Thoracic aorta (tissue), 2 donors: ENCODE results near the gene ZNF544. TPM values are rescaled to one million over a fixed set of nuclear protein-coding genes. Genes with fewer than 3 reads are reported as not detected.

ENCODE experiments used
- ATAC-seq: fragments of 150-250 bp; one replicate; pipeline ENCODE4 v1.8.0; 2017; ENCODE audit warnings: low read depth; ENCODE audit not compliant: insufficient number of reproducible peaks, low FRiP score
- DNase-seq: peaks from one replicate; pipeline ENCODE4 v3.0.0-alpha.2; 2020; ENCODE audit warnings: low spot score
- H3K27ac ChIP-seq, 2 donors: fragments of 200-600 bp; sonication (generic); 1 replicate in 1 of 2; 2 replicates in 1 of 2; pipeline ENCODE4 v1.5.1; 2016; ENCODE audit warnings: mild to moderate bottlenecking in 2 of 2, moderate library complexity in 2 of 2
- H3K27me3 ChIP-seq: fragments of 200-600 bp; sonication (generic); replicated peaks from 2 replicates; pipeline ENCODE4 v1.6.0; 2016; ENCODE audit warnings: mild to moderate bottlenecking; ENCODE audit not compliant: insufficient read depth
- H3K36me3 ChIP-seq: fragments of 200-600 bp; sonication (generic); one replicate; pipeline ENCODE4 v1.5.1; 2016
- H3K4me1 ChIP-seq, 2 donors: fragments of 200-600 bp; sonication (generic); 1 replicate in 1 of 2; 2 replicates in 1 of 2; pipeline versions ENCODE4 v1.5.1 to v1.6.0; 2016; ENCODE audit warnings: low read depth in 2 of 2, mild to moderate bottlenecking in 1 of 2; ENCODE audit not compliant: control insufficient read depth in 1 of 2
- H3K4me3 ChIP-seq: fragments of 200-600 bp; sonication (generic); 2 replicates; pipeline ENCODE4 v1.5.1; 2016; ENCODE audit warnings: mild to moderate bottlenecking
- H3K9me3 ChIP-seq: fragments of 200-600 bp; sonication (generic); 2 replicates; pipeline ENCODE4 v1.5.1; 2016
- CTCF ChIP-seq: fragments of 200-600 bp; sonication (generic); IDR thresholded peaks from one replicate; pipeline ENCODE4 v1.5.1; 2019; ENCODE audit warnings: antibody characterized with exemption
- total RNA-seq, 2 donors: library from RNA; depleted of rRNA; stranded (reverse); fragments of >200 nt; gene quantifications; one replicate each; pipeline versions ENCODE4 v1.1.0 to v1.2.3, GENCODE V29; 2016

Gene ZNF544
- total RNA-seq, 2 donors from 2014 or later: 23.8 to 25.6 TPM

DNA sequence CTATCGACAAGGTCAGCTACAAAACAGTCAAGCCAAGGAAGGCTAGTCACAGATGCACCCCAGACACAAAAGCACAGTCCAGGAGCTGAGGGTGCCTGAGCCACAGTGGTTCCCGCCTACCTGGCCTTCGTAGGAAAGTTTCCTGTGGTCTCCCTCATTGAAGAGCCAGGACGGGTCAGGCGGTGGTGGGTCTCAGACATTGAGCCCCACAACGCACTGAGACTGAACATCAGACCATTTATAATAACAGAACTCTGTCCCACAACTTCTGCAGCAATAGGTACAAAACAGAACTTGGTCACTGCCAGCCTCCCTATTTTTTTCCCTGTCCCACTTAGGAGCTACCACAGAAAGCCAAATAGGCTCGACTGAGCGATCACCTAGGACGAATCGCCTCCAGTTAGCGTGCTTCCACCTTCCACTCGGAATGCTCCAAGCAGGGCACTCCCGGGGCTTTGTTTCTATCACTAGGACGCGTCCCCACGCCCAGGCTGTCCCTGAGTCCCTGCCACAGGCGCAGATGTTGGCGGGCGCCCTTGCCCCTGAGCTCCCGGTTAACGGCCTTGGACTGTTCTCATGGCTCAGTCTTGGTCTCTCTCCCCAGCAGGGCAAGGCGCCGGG is 640 bp upstream of the ZNF544 start:
- Histone ChIP-seq H3K4me1 (peaks cover 9% of the 10 kb centered on the region in 2 donors), H3K27me3 (no peaks in the 10 kb centered on the region), H3K36me3 (peaks cover 16% of the 10 kb centered on the region), H3K4me3 (peak overlapping the region; percentile 71), H3K27ac (peak overlapping the region; percentile 5 to 51), H3K9me3 (no peaks in the 10 kb centered on the region)
- no peak for TF ChIP-seq CTCF
- no peak for DNase-seq
- ATAC-seq: no peak

- Histone ChIP-seq H3K9me3 (peaks cover 6% of the 10 kb centered on the region), H3K27me3 (no peaks in the 10 kb centered on the region), H3K4me1 (peaks cover 9% of the 10 kb centered on the region in 2 donors), H3K27ac (peak overlapping the region in 1 of 2 donors; percentile 51), H3K4me3 (peak overlapping the region; percentile 71), H3K36me3 (peaks cover 26% of the 10 kb centered on the region)
- DNase-seq: no peak
- no peak for TF ChIP-seq CTCF
- no peak for ATAC-seq
These were observed 533 bp downstream of the ZNF544 start for GRCh38 chr19:58229255-58229639.

- Histone ChIP-seq H3K27me3 (no peaks in the 10 kb centered on the region), H3K27ac (no peak overlapping the region), H3K4me3 (no peak overlapping the region), H3K4me1 (no peaks in the 10 kb centered on the region), H3K36me3 (peaks cover 63% of the 10 kb centered on the region), H3K9me3 (peaks cover 72% of the 10 kb centered on the region)
- ATAC-seq (no peak), DNase-seq (no peak)
- no peak for TF ChIP-seq CTCF
These were observed 8.6 kb downstream of the ZNF544 start for GRCh38 chr19:58237324-58237723.

- Histone ChIP-seq H3K4me1 (no peaks in the 10 kb centered on the region), H3K27ac (no peak overlapping the region), H3K27me3 (no peaks in the 10 kb centered on the region), H3K4me3 (no peak overlapping the region), H3K36me3 (peaks cover 71% of the 10 kb centered on the region), H3K9me3 (peaks cover 96% of the 10 kb centered on the region)
- DNase-seq: no peak
- TF ChIP-seq CTCF: no peak
- no peak for ATAC-seq
These were observed 14.6 kb downstream of the ZNF544 start for GRCh38 chr19:58243351-58243750.

- Histone ChIP-seq H3K27me3 (no peaks in the 10 kb centered on the region), H3K36me3 (peaks cover 93% of the 10 kb centered on the region), H3K27ac (no peak overlapping the region), H3K4me1 (no peaks in the 10 kb centered on the region), H3K9me3 (peaks cover 100% of the 10 kb centered on the region), H3K4me3 (no peak overlapping the region)
- TF ChIP-seq CTCF: no peak
- ATAC-seq: no peak
- no peak for DNase-seq
These were observed 20.2 kb downstream of the ZNF544 start for GRCh38 chr19:58248886-58249285.
